K562 (cell line): ENCODE measurements around the gene C1orf50.

Source experiments
- DACH1 ChIP-seq: fragments of 450-650 bp; IDR thresholded peaks from 2 replicates; pipeline ENCODE4 v1.6.1; 2018; ENCODE audit not compliant: partially characterized antibody
- FOS ChIP-seq: IDR thresholded peaks from 3 replicates; pipeline ENCODE4 v1.6.1; 2011; ENCODE audit not compliant: insufficient read length; ENCODE audit errors: extremely low read depth
- HDAC1 ChIP-seq, 2 experiments: fragments of 450-650 bp; IDR thresholded peaks; 2 replicates each; pipeline ENCODE4 v1.6.1; 2016 to 2017; ENCODE audit warnings: inconsistent platforms in 1 of 2, mild to moderate bottlenecking in 1 of 2, moderate library complexity in 1 of 2
- POLR2A ChIP-seq: fragments of 450-650 bp; conservative IDR thresholded peaks from 2 replicates; pipeline ENCODE4 v1.6.1; 2016
- YY1 ChIP-seq, 3 experiments: IDR thresholded peaks; 2 replicates each; pipeline ENCODE4 v1.6.1; 2011; ENCODE audit warnings: low read length in 2 of 3, mild to moderate bottlenecking in 2 of 3, moderate library complexity in 2 of 3, borderline replicate concordance in 1 of 3, control low read depth in 1 of 3, low read depth in 1 of 3; ENCODE audit not compliant: insufficient read depth in 3 of 3, insufficient replicate concordance in 2 of 3, control insufficient read depth in 1 of 3, insufficient read length in 1 of 3; ENCODE audit errors: extremely low read depth in 1 of 3
- ZBED1 ChIP-seq: IDR thresholded peaks from 2 replicates; pipeline ENCODE4 v1.6.1; 2014
- ZNF224 ChIP-seq: sonication (generic); formaldehyde crosslinking; IDR thresholded peaks from 2 replicates; pipeline ENCODE4 v1.8.0; 2022; ENCODE audit warnings: mild to moderate bottlenecking, missing genetic modification reagents
- ZNF668 ChIP-seq: fragments of 250-450 bp; sonication (Bioruptor Pico); IDR thresholded peaks from 2 replicates; pipeline ENCODE4 v1.8.0; 2022; ENCODE audit warnings: mild to moderate bottlenecking, inconsistent platforms
- TF ChIP-seq, protein P1 (sequence below), 3 experiments: IDR thresholded peaks in 2 of 3; conservative IDR thresholded peaks in 1 of 3; 2 replicates each; pipeline ENCODE4 v1.5.1; 2011 to 2012; ENCODE audit warnings: low read length in 3 of 3, mild to moderate bottlenecking in 3 of 3, control low read depth in 2 of 3, improper control_type of control experiment in 1 of 3, inconsistent platforms in 1 of 3, low read depth in 1 of 3, mixed read lengths in 1 of 3, moderate library complexity in 1 of 3; ENCODE audit not compliant: insufficient read depth in 2 of 3
- TF ChIP-seq, protein P2 (sequence below), 3 experiments: fragments of 200-800 bp in 1 of 3; sonication (Bioruptor generic) in 1 of 3; sonication (generic) in 1 of 3; formaldehyde crosslinking in 1 of 3; IDR thresholded peaks; 2 replicates each; pipeline versions ENCODE4 v1.6.1 to v1.8.0; 2016 to 2022; ENCODE audit warnings: mild to moderate bottlenecking in 2 of 3, missing compliant biosample characterization in 2 of 3, missing genetic modification characterization in 2 of 3, missing genetic modification reagents in 1 of 3

DNA sequence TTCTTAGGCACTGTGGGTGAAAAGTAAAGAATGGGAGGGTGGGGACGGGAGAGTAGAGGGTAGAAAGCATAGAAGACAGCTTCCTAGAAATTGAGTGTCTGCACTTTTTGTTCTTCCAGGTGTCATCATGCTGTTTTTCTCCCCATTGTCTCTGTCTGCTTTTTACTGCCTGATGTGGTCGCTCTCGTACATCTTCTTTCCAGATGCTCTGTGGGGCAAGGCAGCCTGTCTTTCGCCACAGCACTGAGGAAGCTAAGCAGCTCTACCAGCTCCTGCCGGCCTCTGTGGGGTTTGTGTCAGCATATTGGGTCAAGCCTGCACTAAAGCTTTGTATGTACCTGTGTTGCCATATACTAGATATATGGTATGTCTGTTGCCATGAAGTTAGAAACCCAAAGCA is 30.9 kb downstream of the C1orf50 start:
- TF ChIP-seq YY1 (IDR thresholded peaks at IDR 0.05; ENCODE audit: borderline replicate concordance in 1 of 3, control insufficient read depth in 1 of 3, extremely low read depth in 1 of 3, insufficient read depth in 3 of 3, insufficient read length in 1 of 3, insufficient replicate concordance in 2 of 3, low read depth in 1 of 3, low read length in 2 of 3) (no peak), POLR2A (no peak), FOS (no peak), HDAC1 (IDR thresholded peaks at IDR 0.05) (no peak), ZNF224 (CRISPR knock-in tag) (no peak), ZNF668 (CRISPR knock-in tag) (no peak), DACH1 (no peak), ZBED1 (no peak)
- TF ChIP-seq, protein P1, sequence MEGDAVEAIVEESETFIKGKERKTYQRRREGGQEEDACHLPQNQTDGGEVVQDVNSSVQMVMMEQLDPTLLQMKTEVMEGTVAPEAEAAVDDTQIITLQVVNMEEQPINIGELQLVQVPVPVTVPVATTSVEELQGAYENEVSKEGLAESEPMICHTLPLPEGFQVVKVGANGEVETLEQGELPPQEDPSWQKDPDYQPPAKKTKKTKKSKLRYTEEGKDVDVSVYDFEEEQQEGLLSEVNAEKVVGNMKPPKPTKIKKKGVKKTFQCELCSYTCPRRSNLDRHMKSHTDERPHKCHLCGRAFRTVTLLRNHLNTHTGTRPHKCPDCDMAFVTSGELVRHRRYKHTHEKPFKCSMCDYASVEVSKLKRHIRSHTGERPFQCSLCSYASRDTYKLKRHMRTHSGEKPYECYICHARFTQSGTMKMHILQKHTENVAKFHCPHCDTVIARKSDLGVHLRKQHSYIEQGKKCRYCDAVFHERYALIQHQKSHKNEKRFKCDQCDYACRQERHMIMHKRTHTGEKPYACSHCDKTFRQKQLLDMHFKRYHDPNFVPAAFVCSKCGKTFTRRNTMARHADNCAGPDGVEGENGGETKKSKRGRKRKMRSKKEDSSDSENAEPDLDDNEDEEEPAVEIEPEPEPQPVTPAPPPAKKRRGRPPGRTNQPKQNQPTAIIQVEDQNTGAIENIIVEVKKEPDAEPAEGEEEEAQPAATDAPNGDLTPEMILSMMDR (IDR thresholded peaks at IDR 0.05 in 2 of 3, conservative IDR thresholded peaks at IDR 0.05 in 1 of 3; ENCODE audit: insufficient read depth in 2 of 3, low read depth in 1 of 3, low read length in 3 of 3), result no peak
- TF ChIP-seq, protein P2, sequence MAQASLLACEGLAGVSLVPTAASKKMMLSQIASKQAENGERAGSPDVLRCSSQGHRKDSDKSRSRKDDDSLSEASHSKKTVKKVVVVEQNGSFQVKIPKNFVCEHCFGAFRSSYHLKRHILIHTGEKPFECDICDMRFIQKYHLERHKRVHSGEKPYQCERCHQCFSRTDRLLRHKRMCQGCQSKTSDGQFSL (CRISPR knock-in tag; IDR thresholded peaks at IDR 0.05), result no peak
- TF ChIP-seq, protein P2 (tag; IDR thresholded peaks at IDR 0.05), result no peak
